ENCODE measurements around the gene KLHL18. TPM values are rescaled to one million over a fixed set of nuclear protein-coding genes. Genes with fewer than 3 reads are reported as not detected.

KLHL18 gene
- total RNA-seq, 4 donors from 2014 or later: 32.7 to 51.0 (median 44.5) TPM

DNA sequence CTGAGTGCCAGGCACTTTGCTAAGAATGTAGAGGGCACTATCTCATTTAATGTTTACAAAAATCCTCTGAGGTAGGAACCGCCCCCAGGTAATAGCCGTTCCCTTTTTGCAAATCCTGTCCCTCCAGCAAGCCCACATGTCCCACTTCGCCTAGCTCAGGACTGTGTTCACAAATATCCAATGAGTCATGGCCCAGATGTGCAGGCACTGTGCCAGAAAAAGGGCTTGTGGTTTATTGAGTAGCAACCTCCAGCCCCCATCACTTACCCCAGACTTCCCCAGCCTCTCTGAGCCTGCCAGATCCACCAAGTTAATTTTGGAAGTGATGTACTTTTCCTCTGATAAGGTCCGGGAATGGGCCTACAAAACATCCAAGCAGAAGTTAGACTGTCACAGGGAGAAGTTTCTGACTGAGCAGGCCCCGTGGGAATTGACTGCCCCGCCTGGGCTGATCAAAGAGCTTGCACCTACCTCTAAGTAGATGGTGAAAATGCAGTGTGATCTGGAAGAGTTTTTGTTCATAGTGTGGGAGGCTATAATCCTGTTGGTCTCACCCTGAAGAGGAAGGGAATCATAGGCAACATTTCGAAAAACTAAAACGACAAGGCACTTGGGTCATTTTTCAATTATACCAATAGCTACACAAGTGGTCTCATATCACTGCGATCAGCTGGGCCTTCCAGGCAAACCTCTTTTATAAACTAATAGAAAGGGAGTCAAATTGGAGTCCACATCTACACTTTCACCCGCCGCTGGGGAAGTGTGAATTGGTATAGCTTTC, 15.8 kb upstream of the KLHL18 start:
- no peak overlapping the region for H3K4me3 ChIP-seq (ENCODE audit: low read depth, poor library complexity, severe bottlenecking)
- intact Hi-C loops (cut with DNase I; ENCODE audit: low total_unique reads): no loop called here
- TF ChIP-seq, protein P1, sequence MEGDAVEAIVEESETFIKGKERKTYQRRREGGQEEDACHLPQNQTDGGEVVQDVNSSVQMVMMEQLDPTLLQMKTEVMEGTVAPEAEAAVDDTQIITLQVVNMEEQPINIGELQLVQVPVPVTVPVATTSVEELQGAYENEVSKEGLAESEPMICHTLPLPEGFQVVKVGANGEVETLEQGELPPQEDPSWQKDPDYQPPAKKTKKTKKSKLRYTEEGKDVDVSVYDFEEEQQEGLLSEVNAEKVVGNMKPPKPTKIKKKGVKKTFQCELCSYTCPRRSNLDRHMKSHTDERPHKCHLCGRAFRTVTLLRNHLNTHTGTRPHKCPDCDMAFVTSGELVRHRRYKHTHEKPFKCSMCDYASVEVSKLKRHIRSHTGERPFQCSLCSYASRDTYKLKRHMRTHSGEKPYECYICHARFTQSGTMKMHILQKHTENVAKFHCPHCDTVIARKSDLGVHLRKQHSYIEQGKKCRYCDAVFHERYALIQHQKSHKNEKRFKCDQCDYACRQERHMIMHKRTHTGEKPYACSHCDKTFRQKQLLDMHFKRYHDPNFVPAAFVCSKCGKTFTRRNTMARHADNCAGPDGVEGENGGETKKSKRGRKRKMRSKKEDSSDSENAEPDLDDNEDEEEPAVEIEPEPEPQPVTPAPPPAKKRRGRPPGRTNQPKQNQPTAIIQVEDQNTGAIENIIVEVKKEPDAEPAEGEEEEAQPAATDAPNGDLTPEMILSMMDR (IDR thresholded peaks at IDR 0.05): no peak
- TF ChIP-seq POLR2A (IDR thresholded peaks at IDR 0.05): no peak
- WGBS, 2 donors: 52 to 62% methylated on average over 11 of the region's 11 CpGs
- DNase-seq (ENCODE audit: low spot score in 2 of 2): peak; percentile 75 to 94

DNA sequence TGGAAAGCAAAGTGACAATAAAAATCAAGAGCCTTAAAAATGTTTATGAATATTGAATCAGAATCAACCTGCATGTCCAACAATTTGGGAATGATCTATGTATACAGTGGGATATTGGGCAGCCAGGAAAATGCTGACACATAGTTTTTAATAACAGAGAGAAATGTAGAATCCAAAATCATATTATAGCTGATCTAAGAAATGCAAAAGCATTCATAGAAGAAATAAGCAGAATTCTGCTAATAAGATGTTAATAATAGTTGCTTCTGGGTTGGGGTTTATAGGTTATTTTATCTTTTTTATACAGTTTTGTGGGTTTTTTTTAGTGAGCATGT, 15.3 kb upstream of the KLHL18 start:
- DNase-seq (ENCODE audit: low spot score in 2 of 2): no peak
- H3K4me3 ChIP-seq (ENCODE audit: low read depth, poor library complexity, severe bottlenecking): no peak overlapping the region
- no peak for TF ChIP-seq POLR2A (IDR thresholded peaks at IDR 0.05)
- TF ChIP-seq, protein P1 (IDR thresholded peaks at IDR 0.05): no peak
- intact Hi-C loops (cut with DNase I; ENCODE audit: low total_unique reads): no loop called here

DNA sequence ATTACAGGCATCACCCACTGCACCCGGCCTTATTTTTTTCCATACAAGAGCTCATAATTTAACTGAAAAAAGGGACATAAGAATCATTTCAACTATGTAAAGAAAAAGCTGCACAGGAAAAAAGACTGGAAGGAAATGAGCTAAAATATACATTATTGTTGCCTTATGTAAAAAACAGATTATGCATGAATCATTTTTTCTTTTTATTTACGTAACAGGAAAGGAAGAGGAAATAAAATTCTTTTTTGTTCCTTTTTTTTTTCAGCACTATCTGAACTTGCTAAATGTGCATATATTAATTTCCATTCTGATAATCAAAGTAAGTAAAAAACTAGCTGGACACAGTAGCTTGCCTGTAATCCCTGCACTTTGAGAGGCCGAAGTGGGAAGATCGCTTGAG, 12.2 kb upstream of the KLHL18 start:
- TF ChIP-seq, protein P1 (IDR thresholded peaks at IDR 0.05): no peak
- no peak for TF ChIP-seq POLR2A (IDR thresholded peaks at IDR 0.05)
- DNase-seq (ENCODE audit: low spot score in 2 of 2): no peak
- H3K4me3 ChIP-seq (ENCODE audit: low read depth, poor library complexity, severe bottlenecking): no peak overlapping the region
- intact Hi-C loops (cut with DNase I; ENCODE audit: low total_unique reads): no loop called here
- WGBS, 2 donors: 93% methylated on average over 4 of the region's 4 CpGs

DNA sequence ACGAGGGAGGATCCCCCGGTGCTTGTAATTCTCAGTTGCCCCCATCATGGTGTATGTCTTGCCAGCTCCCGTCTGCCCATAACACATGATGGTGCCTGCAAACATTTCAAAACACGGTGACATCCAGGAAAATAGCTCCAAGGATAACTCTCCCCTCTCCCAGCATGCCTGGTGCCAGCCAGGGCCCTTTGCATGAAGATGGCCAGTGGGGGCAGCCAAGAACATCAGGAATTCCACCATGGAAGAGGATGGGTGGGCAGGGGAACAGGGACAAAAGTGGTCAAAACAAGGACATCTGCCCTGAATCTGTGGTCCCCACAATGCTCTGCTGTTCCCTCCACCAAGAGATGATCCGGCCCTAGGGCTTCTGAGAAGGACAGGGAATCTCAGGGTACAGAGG, 9.2 kb upstream of the KLHL18 start:
- no peak for TF ChIP-seq POLR2A (IDR thresholded peaks at IDR 0.05)
- TF ChIP-seq, protein P1 (IDR thresholded peaks at IDR 0.05): no peak
- 80 to 84% methylated on average over 5 of the region's 5 CpGs for WGBS, 2 donors
- no peak overlapping the region for H3K4me3 ChIP-seq (ENCODE audit: low read depth, poor library complexity, severe bottlenecking)
- DNase-seq (ENCODE audit: low spot score in 2 of 2): no peak
- intact Hi-C loops (cut with DNase I; ENCODE audit: low total_unique reads): no loop called here

DNA sequence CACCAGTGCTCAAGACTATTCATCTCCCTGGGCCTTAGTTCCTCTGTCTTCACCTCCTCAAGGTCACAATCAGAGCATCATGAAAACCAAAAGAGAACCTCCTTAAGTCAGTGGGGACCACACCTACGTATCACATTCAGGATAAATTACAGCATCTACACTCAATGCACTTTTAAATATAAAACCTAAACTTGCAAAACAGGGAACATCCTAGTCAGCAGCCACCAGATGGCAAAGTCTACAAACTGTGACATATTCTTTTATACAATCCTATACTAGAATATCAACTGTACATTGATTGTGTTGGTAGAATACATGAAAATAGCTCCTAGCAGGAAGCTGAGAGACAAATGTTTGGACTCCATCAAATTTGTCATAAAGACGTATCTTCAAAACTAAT, 8.1 kb upstream of the KLHL18 start:
- intact Hi-C loops (cut with DNase I; ENCODE audit: low total_unique reads): no loop called here
- no peak for DNase-seq (ENCODE audit: low spot score in 2 of 2)
- WGBS, 2 donors: 95 to 97% methylated on average over 2 of the region's 2 CpGs
- TF ChIP-seq, protein P1 (IDR thresholded peaks at IDR 0.05): no peak
- no peak for TF ChIP-seq POLR2A (IDR thresholded peaks at IDR 0.05)
- H3K4me3 ChIP-seq (ENCODE audit: low read depth, poor library complexity, severe bottlenecking): no peak overlapping the region

DNA sequence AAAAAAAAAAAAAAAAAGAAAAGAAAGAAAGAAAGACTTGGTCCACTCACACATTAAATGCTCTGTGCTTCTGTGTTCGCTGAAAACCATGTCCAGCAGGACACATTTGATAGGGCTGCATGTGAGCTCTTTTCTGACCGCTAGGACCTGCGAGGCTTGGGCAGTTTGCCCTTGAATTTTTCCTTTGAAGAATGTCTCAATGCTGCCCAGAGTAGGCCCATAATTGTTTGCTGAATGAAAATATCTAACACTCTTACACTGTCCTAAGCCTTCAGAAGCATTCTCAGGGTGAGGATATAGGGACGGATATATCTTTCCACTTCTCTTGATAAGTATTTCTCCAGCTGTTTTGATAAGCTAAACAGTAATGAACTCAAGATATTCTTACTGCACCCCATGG, 6.2 kb upstream of the KLHL18 start:
- DNase-seq (ENCODE audit: low spot score in 2 of 2): peak in 1 of 2 donors; percentile 14
- intact Hi-C loops (cut with DNase I; ENCODE audit: low total_unique reads): no loop called here
- 89 to 91% methylated on average over 4 of the region's 4 CpGs for WGBS, 2 donors

More for the DNA sequence above, 6.2 kb upstream of the KLHL18 start:
- H3K4me3 ChIP-seq (ENCODE audit: low read depth, poor library complexity, severe bottlenecking): no peak overlapping the region
- no peak for TF ChIP-seq POLR2A (IDR thresholded peaks at IDR 0.05)
- TF ChIP-seq, protein P1 (IDR thresholded peaks at IDR 0.05): no peak

All from lower leg skin (tissue), 4 donors.